Pulmonary artery endothelial cell (primary cell): ENCODE data around the gene GABRA1. TPM values are rescaled to one million over a fixed set of nuclear protein-coding genes. Genes with fewer than 3 reads are reported as not detected.

Experiments used
- DNase-seq: peaks from one replicate; pipeline ENCODE4 v3.0.0-alpha.2; 2011; ENCODE audit warnings: low read depth, low spot score
- total RNA-seq: library from RNA; depleted of rRNA; stranded (reverse); fragments of >200 nt; gene quantifications from 2 replicates; pipeline ENCODE4 v1.2.3, GENCODE V29; 2014

The GABRA1 gene
- not detected in 2 replicates for total RNA-seq

- no peak for DNase-seq
Measured at GRCh38 chr5:161847941-161848391, at the start of gene GABRA1. GABRA1 (plus strand) TSS chr5:161848120; CDS start chr5:161850811, 2,691 bp downstream.

GRCh38 chr5:161799316-161799715, 48.6 kb upstream of the GABRA1 start:
- DNase-seq = no peak

- no peak for DNase-seq
Measured at GRCh38 chr5:161804263-161804662, 43.7 kb upstream of the GABRA1 start.

GRCh38 chr5:161846746-161847145, 1.2 kb upstream of the GABRA1 start:
- DNase-seq = no peak

- no peak for DNase-seq
Measured at GRCh38 chr5:161847447-161847846, 473 bp upstream of the GABRA1 start.

- DNase-seq = no peak
Measured at GRCh38 chr5:161850491-161850890, 2.6 kb downstream of the GABRA1 start.

- no peak for DNase-seq
Measured at GRCh38 chr5:161851691-161852299, 3.9 kb downstream of the GABRA1 start.

- DNase-seq = no peak
Measured at GRCh38 chr5:161857358-161857757, 9.4 kb downstream of the GABRA1 start.

GRCh38 chr5:161863259-161863658, 15.3 kb downstream of the GABRA1 start:
- DNase-seq = no peak

GRCh38 chr5:161863811-161864210, 15.9 kb downstream of the GABRA1 start:
- no peak for DNase-seq

- DNase-seq = no peak
Measured at GRCh38 chr5:161865510-161865909, 17.6 kb downstream of the GABRA1 start.

GRCh38 chr5:161889971-161890370, 42.1 kb downstream of the GABRA1 start:
- DNase-seq = no peak

GRCh38 chr5:161895514-161895913, 47.6 kb downstream of the GABRA1 start:
- DNase-seq = no peak

GRCh38 chr5:161897033-161897432, 49.1 kb downstream of the GABRA1 start:
- DNase-seq = no peak

GRCh38 chr5:161899590-161899989, 51.7 kb downstream of the GABRA1 start:
- no peak for DNase-seq

GRCh38 chr5:161900981-161901380, 53.1 kb downstream of the GABRA1 start:
- no peak for DNase-seq

- no peak for DNase-seq
Measured at GRCh38 chr5:161921781-161922180, 73.9 kb downstream of the GABRA1 start.

- no peak for DNase-seq
Measured at GRCh38 chr5:161924270-161924669, 76.3 kb downstream of the GABRA1 start.

GRCh38 chr5:161925960-161926359, 78.0 kb downstream of the GABRA1 start:
- DNase-seq = no peak

- no peak for DNase-seq
Measured at GRCh38 chr5:161934486-161934885, 86.6 kb downstream of the GABRA1 start.

GRCh38 chr5:161944974-161945373, 97.1 kb downstream of the GABRA1 start:
- DNase-seq = no peak

GRCh38 chr5:161946911-161947310, 99.0 kb downstream of the GABRA1 start:
- no peak for DNase-seq
